Measurements from ENCODE around the gene UXT.
A peak's percentile ranks its signal among the peaks of the same experiment; 100 is the strongest.

Gene UXT

GRCh38 chrX:47662144-47662657 is 3.2 kb upstream of the UXT start:
- no peak for TF ChIP-seq ZNF70 (CRISPR knock-in tag; IDR thresholded peaks at IDR 0.05)
- TF ChIP-seq GLIS3 (CRISPR knock-in tag; IDR thresholded peaks at IDR 0.05): no peak
- TF ChIP-seq OSR1 (CRISPR knock-in tag; IDR thresholded peaks at IDR 0.05): no peak
- TF ChIP-seq ISL1 (CRISPR knock-in tag; IDR thresholded peaks at IDR 0.05): no peak
- TF ChIP-seq, protein P1, sequence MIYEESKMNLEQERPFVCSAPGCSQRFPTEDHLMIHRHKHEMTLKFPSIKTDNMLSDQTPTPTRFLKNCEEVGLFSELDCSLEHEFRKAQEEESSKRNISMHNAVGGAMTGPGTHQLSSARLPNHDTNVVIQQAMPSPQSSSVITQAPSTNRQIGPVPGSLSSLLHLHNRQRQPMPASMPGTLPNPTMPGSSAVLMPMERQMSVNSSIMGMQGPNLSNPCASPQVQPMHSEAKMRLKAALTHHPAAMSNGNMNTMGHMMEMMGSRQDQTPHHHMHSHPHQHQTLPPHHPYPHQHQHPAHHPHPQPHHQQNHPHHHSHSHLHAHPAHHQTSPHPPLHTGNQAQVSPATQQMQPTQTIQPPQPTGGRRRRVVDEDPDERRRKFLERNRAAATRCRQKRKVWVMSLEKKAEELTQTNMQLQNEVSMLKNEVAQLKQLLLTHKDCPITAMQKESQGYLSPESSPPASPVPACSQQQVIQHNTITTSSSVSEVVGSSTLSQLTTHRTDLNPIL (CRISPR knock-in tag; IDR thresholded peaks at IDR 0.05; ENCODE audit: low read depth): no peak
- TF ChIP-seq ZNF565 (CRISPR knock-in tag; conservative IDR thresholded peaks at IDR 0.05; ENCODE audit: low read depth): no peak
- no peak for TF ChIP-seq ESRRG (CRISPR knock-in tag; IDR thresholded peaks at IDR 0.05)
- no peak for TF ChIP-seq TCF4 (CRISPR knock-in tag; IDR thresholded peaks at IDR 0.05; ENCODE audit: borderline replicate concordance)
- TF ChIP-seq ZFP3 (CRISPR knock-in tag; IDR thresholded peaks at IDR 0.05): no peak
- no peak for TF ChIP-seq SNAI2 (CRISPR knock-in tag; IDR thresholded peaks at IDR 0.05)
- TF ChIP-seq ZFP30 (CRISPR knock-in tag; IDR thresholded peaks at IDR 0.05): no peak
- no peak for TF ChIP-seq BACH2 (CRISPR knock-in tag; IDR thresholded peaks at IDR 0.05; ENCODE audit: borderline replicate concordance)
- no peak for TF ChIP-seq PPARA (CRISPR knock-in tag; IDR thresholded peaks at IDR 0.05; ENCODE audit: borderline replicate concordance)
- no peak for TF ChIP-seq TOX (CRISPR knock-in tag; IDR thresholded peaks at IDR 0.05; ENCODE audit: borderline replicate concordance)
- TF ChIP-seq POU6F1 (CRISPR knock-in tag; IDR thresholded peaks at IDR 0.05; ENCODE audit: borderline replicate concordance, low read depth): no peak
- peak; percentile 42 for ATAC-seq

DNA sequence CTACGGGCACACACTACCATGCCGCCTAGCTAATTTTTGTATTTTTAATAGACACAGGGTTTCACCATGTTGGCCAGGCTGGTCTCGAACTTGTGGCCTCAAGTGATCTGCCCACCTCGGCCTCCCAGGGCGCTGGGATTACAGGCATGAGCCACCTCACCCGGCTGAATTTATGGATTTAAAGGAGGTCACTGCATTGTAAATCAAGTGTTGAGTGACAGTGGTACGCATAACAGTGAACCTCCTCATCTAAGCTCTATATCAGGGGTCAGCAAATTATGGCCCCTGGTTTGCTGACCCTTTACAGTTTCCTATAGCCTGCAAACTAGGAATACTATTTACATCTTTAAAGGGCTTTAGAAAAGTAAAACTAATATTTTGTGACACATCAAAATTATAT is 2.6 kb upstream of the UXT start:
- no peak for ATAC-seq
- TF ChIP-seq PATZ1 (CRISPR knock-in tag; IDR thresholded peaks at IDR 0.05; ENCODE audit: borderline replicate concordance) (no peak), ZNF70 (CRISPR knock-in tag; IDR thresholded peaks at IDR 0.05) (no peak), CSDC2 (CRISPR knock-in tag; IDR thresholded peaks at IDR 0.05) (no peak), ZC3H10 (CRISPR knock-in tag; IDR thresholded peaks at IDR 0.05) (no peak), CSRNP3 (CRISPR knock-in tag; IDR thresholded peaks at IDR 0.05) (no peak), ZNF565 (CRISPR knock-in tag; conservative IDR thresholded peaks at IDR 0.05; ENCODE audit: low read depth) (no peak), ARNTL (CRISPR knock-in tag; IDR thresholded peaks at IDR 0.05; ENCODE audit: borderline replicate concordance, low read depth) (no peak), GLIS3 (CRISPR knock-in tag; IDR thresholded peaks at IDR 0.05) (no peak), PPARA (CRISPR knock-in tag; IDR thresholded peaks at IDR 0.05; ENCODE audit: borderline replicate concordance) (no peak), TCF4 (CRISPR knock-in tag; IDR thresholded peaks at IDR 0.05; ENCODE audit: borderline replicate concordance) (no peak), ZNF8 (CRISPR knock-in tag; IDR thresholded peaks at IDR 0.05) (no peak), BACH2 (CRISPR knock-in tag; IDR thresholded peaks at IDR 0.05; ENCODE audit: borderline replicate concordance) (no peak), ISL1 (CRISPR knock-in tag; IDR thresholded peaks at IDR 0.05) (no peak), SNAI2 (CRISPR knock-in tag; IDR thresholded peaks at IDR 0.05) (no peak), ESRRG (CRISPR knock-in tag; IDR thresholded peaks at IDR 0.05) (no peak), RARB (CRISPR knock-in tag; IDR thresholded peaks at IDR 0.05) (no peak), TSHZ2 (CRISPR knock-in tag; IDR thresholded peaks at IDR 0.05) (no peak)
